Endothelial cell of umbilical vein (primary cell): ENCODE data around the gene GOLGA2. TPM values are rescaled to one million over a fixed set of nuclear protein-coding genes. Genes with fewer than 3 reads are reported as not detected.

Experiments used
- BruUV-seq: library from RNA; stranded (reverse); fragments of 400-500 nt; replicated peaks from 2 replicates; lab custom pipeline; 2021; lab: Mats Ljungman, UMichigan
- CTCF ChIA-PET: fragments of 300-600, 350-600 bp; sonication (Branson Sonifier 250); formaldehyde crosslinking; loops from one replicate; lab custom pipeline; 2021; ENCODE audit warnings: antibody characterized with exemption, inconsistent platforms; lab: Charles Lee
- POLR2A ChIA-PET: fragments of 300-600, 350-600 bp; sonication (Branson Sonifier 250); formaldehyde crosslinking; loops from one replicate; lab custom pipeline; 2021; ENCODE audit warnings: antibody characterized with exemption, inconsistent platforms; lab: Charles Lee
- DNase-seq: peaks from one replicate; pipeline ENCODE4 v3.0.0-alpha.2; 2011; ENCODE audit warnings: low read depth, low spot score
- FAIRE-seq: peaks from 2 replicates; lab custom pipeline; 2011; peaks lifted over from hg19 to GRCh38; lab: Jason Lieb, UNC
- H2AFZ ChIP-seq: 2 replicates; pipeline ENCODE4 v1.6.0; 2012; ENCODE audit warnings: low read depth, low read length, control low read depth, inconsistent platforms
- H3K27ac ChIP-seq: 2 replicates; pipeline ENCODE4 v1.5.1; 2011; ENCODE audit warnings: low read depth, mild to moderate bottlenecking, control low read depth, low read length, moderate library complexity; ENCODE audit not compliant: insufficient read depth
- H3K27me3 ChIP-seq, 2 experiments: 2 replicates each; pipeline versions ENCODE4 v1.6.0 to v1.6.1; 2011; ENCODE audit warnings: low read length in 2 of 2, mixed read lengths in 1 of 2; ENCODE audit not compliant: control insufficient read depth in 2 of 2, insufficient read depth in 2 of 2
- H3K36me3 ChIP-seq, 2 experiments: 2 replicates in 1 of 2; 3 replicates in 1 of 2; pipeline ENCODE4 v1.5.1; 2011; ENCODE audit warnings: low read length in 2 of 2, mild to moderate bottlenecking in 1 of 2, moderate library complexity in 1 of 2; ENCODE audit not compliant: control insufficient read depth in 2 of 2, insufficient read depth in 2 of 2; ENCODE audit errors: extremely low read depth in 1 of 2
- H3K4me1 ChIP-seq: 3 replicates; pipeline ENCODE4 v1.5.1; 2011; ENCODE audit warnings: mild to moderate bottlenecking, low read length; ENCODE audit not compliant: control insufficient read depth, insufficient read depth; ENCODE audit errors: extremely low read depth
- H3K4me2 ChIP-seq: 2 replicates; pipeline ENCODE4 v1.6.1; 2011; ENCODE audit warnings: low read length, control low read depth, mixed read lengths; ENCODE audit not compliant: insufficient read depth
- H3K4me3 ChIP-seq, 3 experiments: fragments of 200-600 bp in 1 of 3; sonication (generic), shearing (Covaris generic) in 1 of 3; replicated peaks in 1 of 3; 2 replicates each; pipeline ENCODE4 v1.5.1; 2011 to 2016; ENCODE audit warnings: control low read depth in 3 of 3, low read length in 3 of 3, mild to moderate bottlenecking in 2 of 3, inconsistent platforms in 1 of 3, low read depth in 1 of 3, moderate library complexity in 1 of 3; ENCODE audit not compliant: insufficient read depth in 1 of 3
- H3K79me2 ChIP-seq: 2 replicates; pipeline ENCODE4 v1.6.0; 2012; ENCODE audit warnings: low read length, inconsistent platforms; ENCODE audit not compliant: control insufficient read depth, insufficient read depth
- H3K9ac ChIP-seq: replicated peaks from 2 replicates; pipeline ENCODE3; 2011; ENCODE audit warnings: low read length, control low read depth; ENCODE audit not compliant: insufficient read depth; ENCODE audit errors: extremely low read depth
- H3K9me1 ChIP-seq: replicated peaks from 3 replicates; pipeline ENCODE4 v1.6.0; 2011; ENCODE audit warnings: mild to moderate bottlenecking, low read length; ENCODE audit not compliant: control insufficient read depth, insufficient read depth; ENCODE audit errors: extremely low read depth
- H3K9me3 ChIP-seq: replicated peaks from 2 replicates; pipeline ENCODE4 v1.5.1; 2012; ENCODE audit warnings: low read length, inconsistent platforms; ENCODE audit not compliant: control insufficient read depth, insufficient read depth
- H4K20me1 ChIP-seq: replicated peaks from 2 replicates; pipeline ENCODE3; 2011; ENCODE audit warnings: mild to moderate bottlenecking, low read length; ENCODE audit not compliant: control insufficient read depth, insufficient read depth; ENCODE audit errors: extremely low read depth
- EZH2 ChIP-seq: IDR thresholded peaks from 2 replicates; pipeline ENCODE4 v1.6.1; 2012; ENCODE audit warnings: borderline replicate concordance, low read depth, mild to moderate bottlenecking, moderate library complexity, low read length, inconsistent platforms; ENCODE audit not compliant: severe bottlenecking
- FOS ChIP-seq: IDR thresholded peaks from 2 replicates; pipeline ENCODE4 v1.6.1; 2011; ENCODE audit warnings: mild to moderate bottlenecking, low read length, moderate library complexity, borderline replicate concordance; ENCODE audit not compliant: insufficient read depth
- GATA2 ChIP-seq: IDR thresholded peaks from 2 replicates; pipeline ENCODE4 v1.7.0; 2011; ENCODE audit warnings: low read depth, mild to moderate bottlenecking, moderate library complexity, mixed read lengths, low read length; ENCODE audit not compliant: insufficient read length, insufficient read depth
- JUN ChIP-seq: IDR thresholded peaks from 2 replicates; pipeline ENCODE4 v1.6.1; 2011; ENCODE audit warnings: borderline replicate concordance, low read depth; ENCODE audit not compliant: insufficient read length, insufficient read depth
- MAX ChIP-seq: IDR thresholded peaks from 2 replicates; pipeline ENCODE4 v1.6.1; 2011; ENCODE audit not compliant: insufficient read depth, insufficient read length
- MYC ChIP-seq: IDR thresholded peaks from one replicate; pipeline ENCODE4 v1.6.1; 2011; ENCODE audit warnings: mild to moderate bottlenecking, low read depth, low read length
- POLR2A ChIP-seq: IDR thresholded peaks from 2 replicates; pipeline ENCODE4 v1.6.1; 2012; ENCODE audit warnings: low read depth, mild to moderate bottlenecking, control low read depth, low read length
- POLR2AphosphoS5 ChIP-seq: IDR thresholded peaks from 2 replicates; pipeline ENCODE4 v1.6.1; 2012; ENCODE audit warnings: low read depth, mild to moderate bottlenecking, control low read depth, low read length, moderate library complexity; ENCODE audit not compliant: insufficient read depth
- dilution Hi-C: fragments of 300-500 bp; cut with MboI; formaldehyde crosslinking; loops from one replicate; pipeline ENCODE4 v1.15.0; 2019; ENCODE audit warnings: low sequenced_read_pairs; ENCODE audit not compliant: extremely low pct_ligation_motif_present
- intact Hi-C: fragments of 100-400 bp; cut with micrococcal nuclease; formaldehyde crosslinking; loops from one replicate; pipeline ENCODE4 v1.10.0; 2022
- polyA plus RNA-seq, 4 experiments: library from polyadenylated mRNA; depleted of rRNA in 3 of 4; stranded (reverse) in 3 of 4; unstranded in 1 of 4; fragments of >200 nt; gene quantifications; 2 replicates each; pipeline versions ENCODE4 v1.2.1 to v1.2.3, GENCODE V29; 2011 to 2012; ENCODE audit warnings: missing spikeins in 1 of 4
- total RNA-seq: library from RNA; stranded (reverse); gene quantifications from 2 replicates; pipeline ENCODE4 v1.2.3, GENCODE V29; 2021
- TF ChIP-seq, protein P1 (sequence below), 2 donors: IDR thresholded peaks; 1 replicate in 1 of 2; 2 replicates in 1 of 2; pipeline ENCODE4 v1.5.1; 2011; ENCODE audit warnings: low read length in 2 of 2, mild to moderate bottlenecking in 2 of 2, moderate library complexity in 2 of 2, control low read depth in 1 of 2, inconsistent platforms in 1 of 2, low read depth in 1 of 2; ENCODE audit not compliant: insufficient read depth in 1 of 2; ENCODE audit errors: extremely low read depth in 1 of 2

GOLGA2 gene
- total and polyA plus RNA-seq, 2 donors (not counting 3 experiments of a cell fraction or from before 2014, with no cell fraction given), result 52.3 to 114 TPM

GRCh38 chr9:128246471-128246870, 29.3 kb downstream of the GOLGA2 start:
- H3K4me2 ChIP-seq, result no peak overlapping the region

More at GRCh38 chr9:128246471-128246870, 29.3 kb downstream of the GOLGA2 start:
- DNase-seq, result no peak
- TF ChIP-seq FOS (no peak), MYC (no peak), MAX (no peak), GATA2 (no peak), POLR2AphosphoS5 (no peak), POLR2A (no peak), JUN (no peak), EZH2 (no peak)
- TF ChIP-seq, protein P1, sequence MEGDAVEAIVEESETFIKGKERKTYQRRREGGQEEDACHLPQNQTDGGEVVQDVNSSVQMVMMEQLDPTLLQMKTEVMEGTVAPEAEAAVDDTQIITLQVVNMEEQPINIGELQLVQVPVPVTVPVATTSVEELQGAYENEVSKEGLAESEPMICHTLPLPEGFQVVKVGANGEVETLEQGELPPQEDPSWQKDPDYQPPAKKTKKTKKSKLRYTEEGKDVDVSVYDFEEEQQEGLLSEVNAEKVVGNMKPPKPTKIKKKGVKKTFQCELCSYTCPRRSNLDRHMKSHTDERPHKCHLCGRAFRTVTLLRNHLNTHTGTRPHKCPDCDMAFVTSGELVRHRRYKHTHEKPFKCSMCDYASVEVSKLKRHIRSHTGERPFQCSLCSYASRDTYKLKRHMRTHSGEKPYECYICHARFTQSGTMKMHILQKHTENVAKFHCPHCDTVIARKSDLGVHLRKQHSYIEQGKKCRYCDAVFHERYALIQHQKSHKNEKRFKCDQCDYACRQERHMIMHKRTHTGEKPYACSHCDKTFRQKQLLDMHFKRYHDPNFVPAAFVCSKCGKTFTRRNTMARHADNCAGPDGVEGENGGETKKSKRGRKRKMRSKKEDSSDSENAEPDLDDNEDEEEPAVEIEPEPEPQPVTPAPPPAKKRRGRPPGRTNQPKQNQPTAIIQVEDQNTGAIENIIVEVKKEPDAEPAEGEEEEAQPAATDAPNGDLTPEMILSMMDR (IDR thresholded peaks at IDR 0.05; ENCODE audit: extremely low read depth in 1 of 2, insufficient read depth in 1 of 2, low read depth in 1 of 2, low read length in 2 of 2), result no peak
- no peak overlapping the region for H3K4me3 ChIP-seq
- ChIA-PET POLR2A (interaction anchor here (1.4 kb wide), 1 partner anchor 11 kb away, joined by 3 read pairs; no protein-coding TSS in a partner anchor), CTCF (interaction anchor here (0.7 to 0.9 kb wide), 2 partner anchors 9 to 303 kb away, joined by 3 read pairs; no protein-coding TSS in a partner anchor)
- H2AFZ ChIP-seq, result no peak overlapping the region
- no peak overlapping the region for H3K9ac ChIP-seq
- H3K27ac ChIP-seq, result no peak overlapping the region
- no peak for FAIRE-seq
- no peaks in the 10 kb centered on the region for H3K27me3 ChIP-seq
- no peaks in the 10 kb centered on the region for H4K20me1 ChIP-seq
- no peaks in the 10 kb centered on the region for H3K9me3 ChIP-seq
- peaks cover 22% of the 10 kb centered on the region for H3K4me1 ChIP-seq
- no peaks in the 10 kb centered on the region for H3K9me1 ChIP-seq
- BruUV-seq, result no TSS peak
- intact Hi-C loops, result no loop called here
- H3K79me2 ChIP-seq, result no peaks in the 10 kb centered on the region
- H3K36me3 ChIP-seq, result no peaks in the 10 kb centered on the region
- dilution Hi-C loops, result no loop called here
